DND-41 (cell line): ENCODE results near the gene COL6A2.

Experiments used
- ATAC-seq: fragments of 200-7000 bp; cut with Tn5 transposase; 3 replicates; pipeline ENCODE4 v1.9.1; 2021; ENCODE audit warnings: low read depth; ENCODE audit not compliant: insufficient read depth
- DNase-seq: peaks from one replicate; pipeline ENCODE4 v3.0.0-alpha.2; 2020
- H2AFZ ChIP-seq: 2 replicates; pipeline ENCODE4 v1.6.0; 2012; ENCODE audit warnings: low read depth, low read length
- H3K27ac ChIP-seq: 2 replicates; pipeline ENCODE4 v1.5.1; 2012; ENCODE audit warnings: low read length, inconsistent platforms
- H3K27me3 ChIP-seq: fragments of 200-600 bp; sonication (generic); 2 replicates; pipeline ENCODE4 v1.6.0; 2012; ENCODE audit warnings: low read length, mild to moderate bottlenecking, inconsistent platforms; ENCODE audit not compliant: insufficient read depth, poor library complexity
- H3K36me3 ChIP-seq: 2 replicates; pipeline ENCODE4 v1.5.1; 2012; ENCODE audit warnings: low read length, inconsistent platforms; ENCODE audit not compliant: insufficient read depth
- H3K4me1 ChIP-seq: 2 replicates; pipeline ENCODE4 v1.5.1; 2012; ENCODE audit warnings: mild to moderate bottlenecking, low read length; ENCODE audit not compliant: insufficient read depth
- H3K4me2 ChIP-seq: 2 replicates; pipeline ENCODE4 v1.6.0; 2012; ENCODE audit warnings: mild to moderate bottlenecking, moderate library complexity, low read length, inconsistent platforms; ENCODE audit not compliant: insufficient read depth
- H3K4me3 ChIP-seq, 2 experiments: fragments of 200-600 bp in 1 of 2; shearing (Covaris generic) in 1 of 2; 2 replicates each; pipeline ENCODE4 v1.5.1; 2012 to 2016; ENCODE audit warnings: inconsistent platforms in 2 of 2, low read length in 2 of 2, mild to moderate bottlenecking in 2 of 2, low read depth in 1 of 2, moderate library complexity in 1 of 2
- H3K79me2 ChIP-seq: 2 replicates; pipeline ENCODE4 v1.6.0; 2012; ENCODE audit warnings: low read length, inconsistent platforms; ENCODE audit not compliant: insufficient read depth
- H3K9ac ChIP-seq: 2 replicates; pipeline ENCODE4 v1.6.0; 2012; ENCODE audit warnings: low read depth, mild to moderate bottlenecking, inconsistent platforms, low read length, moderate library complexity
- H3K9me3 ChIP-seq: 2 replicates; pipeline ENCODE4 v1.5.1; 2012; ENCODE audit warnings: low read length, moderate library complexity, mild to moderate bottlenecking, inconsistent platforms; ENCODE audit not compliant: insufficient read depth, severe bottlenecking
- H4K20me1 ChIP-seq: 2 replicates; pipeline ENCODE4 v1.6.0; 2012; ENCODE audit warnings: low read length; ENCODE audit not compliant: insufficient read depth
- EZH2 ChIP-seq: IDR thresholded peaks from 3 replicates; pipeline ENCODE4 v1.6.1; 2012; ENCODE audit warnings: borderline replicate concordance, low read depth, mild to moderate bottlenecking, moderate library complexity, low read length, inconsistent platforms; ENCODE audit not compliant: severe bottlenecking
- TF ChIP-seq, protein P1 (sequence below): IDR thresholded peaks from 2 replicates; pipeline ENCODE4 v1.5.1; 2012; ENCODE audit warnings: borderline replicate concordance, low read length, moderate library complexity, mild to moderate bottlenecking; ENCODE audit not compliant: poor library complexity, severe bottlenecking; ENCODE audit errors: extremely low read depth

COL6A2 gene

DNA sequence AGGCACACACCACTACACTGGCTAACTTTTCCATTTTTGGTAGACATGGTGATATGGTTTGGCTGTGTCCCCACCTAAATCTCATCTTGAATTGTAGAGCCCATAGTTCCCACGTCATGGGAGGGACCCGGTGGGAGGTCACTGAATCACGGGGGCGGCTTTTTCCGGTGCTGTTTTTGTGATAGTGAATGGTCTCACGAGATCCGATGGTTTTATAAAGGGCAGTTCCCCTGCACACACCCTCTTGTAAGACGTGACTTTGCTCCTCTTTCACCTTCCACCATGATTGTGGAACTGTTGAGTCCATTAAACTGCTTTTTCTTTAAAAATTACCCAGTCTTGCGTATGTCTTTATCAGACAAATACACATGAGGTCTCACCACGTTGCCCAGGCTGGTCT, 58.8 kb downstream of the COL6A2 start:
- Histone ChIP-seq H3K79me2 (no peaks in the 10 kb centered on the region), H3K9me3 (peaks cover 3% of the 10 kb centered on the region), H3K36me3 (no peaks in the 10 kb centered on the region), H3K27ac (no peak overlapping the region), H4K20me1 (peaks cover 3% of the 10 kb centered on the region; the same call in 1 of the 2 replicates), H3K27me3 (no peaks in the 10 kb centered on the region), H3K4me2 (no peak overlapping the region), H2AFZ (no peak overlapping the region), H3K4me3 (no peak overlapping the region), H3K9ac (no peak overlapping the region), H3K4me1 (no peaks in the 10 kb centered on the region)
- no peak for TF ChIP-seq EZH2
- TF ChIP-seq, protein P1, sequence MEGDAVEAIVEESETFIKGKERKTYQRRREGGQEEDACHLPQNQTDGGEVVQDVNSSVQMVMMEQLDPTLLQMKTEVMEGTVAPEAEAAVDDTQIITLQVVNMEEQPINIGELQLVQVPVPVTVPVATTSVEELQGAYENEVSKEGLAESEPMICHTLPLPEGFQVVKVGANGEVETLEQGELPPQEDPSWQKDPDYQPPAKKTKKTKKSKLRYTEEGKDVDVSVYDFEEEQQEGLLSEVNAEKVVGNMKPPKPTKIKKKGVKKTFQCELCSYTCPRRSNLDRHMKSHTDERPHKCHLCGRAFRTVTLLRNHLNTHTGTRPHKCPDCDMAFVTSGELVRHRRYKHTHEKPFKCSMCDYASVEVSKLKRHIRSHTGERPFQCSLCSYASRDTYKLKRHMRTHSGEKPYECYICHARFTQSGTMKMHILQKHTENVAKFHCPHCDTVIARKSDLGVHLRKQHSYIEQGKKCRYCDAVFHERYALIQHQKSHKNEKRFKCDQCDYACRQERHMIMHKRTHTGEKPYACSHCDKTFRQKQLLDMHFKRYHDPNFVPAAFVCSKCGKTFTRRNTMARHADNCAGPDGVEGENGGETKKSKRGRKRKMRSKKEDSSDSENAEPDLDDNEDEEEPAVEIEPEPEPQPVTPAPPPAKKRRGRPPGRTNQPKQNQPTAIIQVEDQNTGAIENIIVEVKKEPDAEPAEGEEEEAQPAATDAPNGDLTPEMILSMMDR = no peak
- DNase-seq = no peak
- ATAC-seq = no peak

- DNase-seq (no peak), ATAC-seq (no peak)
- no peak overlapping the region for H3K4me2 ChIP-seq
- H3K27me3 ChIP-seq = no peaks in the 10 kb centered on the region
- H3K79me2 ChIP-seq = no peaks in the 10 kb centered on the region
- H2AFZ ChIP-seq = no peak overlapping the region
- TF ChIP-seq EZH2 = no peak
- TF ChIP-seq, protein P1 = no peak
- no peaks in the 10 kb centered on the region for H3K4me1 ChIP-seq
- H3K4me3 ChIP-seq = no peak overlapping the region
- H4K20me1 ChIP-seq = peaks cover 3% of the 10 kb centered on the region; the same call in 1 of the 2 replicates
- no peaks in the 10 kb centered on the region for H3K36me3 ChIP-seq
- no peak overlapping the region for H3K9ac ChIP-seq
- H3K9me3 ChIP-seq = peaks cover 3% of the 10 kb centered on the region
- no peak overlapping the region for H3K27ac ChIP-seq
These were observed 59.6 kb downstream of the COL6A2 start for GRCh38 chr21:46157396-46157986.

- Histone ChIP-seq H4K20me1 (peaks cover 3% of the 10 kb centered on the region; the same call in 1 of the 2 replicates), H3K36me3 (no peaks in the 10 kb centered on the region), H3K4me2 (no peak overlapping the region), H3K27me3 (no peaks in the 10 kb centered on the region), H3K9me3 (peaks cover 3% of the 10 kb centered on the region), H3K9ac (no peak overlapping the region), H3K27ac (no peak overlapping the region), H2AFZ (no peak overlapping the region), H3K4me1 (no peaks in the 10 kb centered on the region), H3K79me2 (no peaks in the 10 kb centered on the region), H3K4me3 (no peak overlapping the region)
- TF ChIP-seq EZH2 = no peak
- TF ChIP-seq, protein P1 = no peak
- no peak for DNase-seq
- no peak for ATAC-seq
These were observed 60.1 kb downstream of the COL6A2 start for GRCh38 chr21:46157987-46158451.
